MM.1S (cell line): ENCODE measurements around the gene UBQLNL.

Source experiments
- DNase-seq: peaks from one replicate; pipeline ENCODE4 v3.0.0-alpha.2; 2015
- H2AFZ ChIP-seq: fragments of 300-600 bp; sonication (generic); 2 replicates; pipeline ENCODE4 v1.6.0; 2016; ENCODE audit warnings: antibody characterized with exemption, low read length
- H3F3A ChIP-seq: fragments of 300-600 bp; sonication (generic); 2 replicates; pipeline ENCODE4 v1.6.1; 2016; ENCODE audit warnings: mild to moderate bottlenecking, antibody characterized with exemption, low read length, moderate library complexity, mixed read lengths; ENCODE audit not compliant: insufficient read depth
- H3K27ac ChIP-seq: fragments of 300-600 bp; sonication (generic); 2 replicates; pipeline ENCODE4 v1.5.1; 2016; ENCODE audit warnings: mild to moderate bottlenecking, low read length
- H3K27me3 ChIP-seq: fragments of 300-600 bp; sonication (generic); replicated peaks from 2 replicates; pipeline ENCODE4 v1.6.0; 2016; ENCODE audit warnings: low read length; ENCODE audit not compliant: insufficient read depth
- H3K36me3 ChIP-seq: fragments of 300-600 bp; sonication (generic); replicated peaks from 2 replicates; pipeline ENCODE4 v1.6.1; 2016; ENCODE audit warnings: mild to moderate bottlenecking, low read length, mixed read lengths; ENCODE audit not compliant: insufficient read depth
- H3K4me1 ChIP-seq: fragments of 300-600 bp; sonication (generic); 2 replicates; pipeline ENCODE4 v1.6.1; 2016; ENCODE audit warnings: low read length, mixed read lengths
- H3K4me2 ChIP-seq: fragments of 300-600 bp; sonication (generic); 2 replicates; pipeline ENCODE4 v1.6.0; 2016; ENCODE audit warnings: low read depth, low read length
- H3K4me3 ChIP-seq: fragments of 300-600 bp; sonication (generic); 2 replicates; pipeline ENCODE4 v1.5.1; 2016; ENCODE audit warnings: low read length, mixed read lengths
- H3K79me2 ChIP-seq: fragments of 300-600 bp; sonication (generic); 2 replicates; pipeline ENCODE4 v1.6.1; 2016; ENCODE audit warnings: mixed run types, low read length, mixed read lengths
- H3K9ac ChIP-seq: fragments of 300-600 bp; sonication (generic); 2 replicates; pipeline ENCODE4 v1.6.1; 2016; ENCODE audit warnings: low read length, mixed read lengths
- H3K9me2 ChIP-seq: fragments of 300-600 bp; sonication (generic); replicated peaks from 2 replicates; pipeline ENCODE4 v1.6.1; 2016; ENCODE audit warnings: mild to moderate bottlenecking, low read length, mixed read lengths; ENCODE audit not compliant: insufficient read depth
- H3K9me3 ChIP-seq: fragments of 300-600 bp; sonication (generic); replicated peaks from 2 replicates; pipeline ENCODE4 v1.6.1; 2016; ENCODE audit warnings: mild to moderate bottlenecking, low read length, mixed read lengths; ENCODE audit not compliant: insufficient read depth
- H4K20me1 ChIP-seq: fragments of 300-600 bp; sonication (generic); 2 replicates; pipeline ENCODE4 v1.6.1; 2016; ENCODE audit warnings: mild to moderate bottlenecking, low read length, moderate library complexity, mixed read lengths; ENCODE audit not compliant: insufficient read depth
- CTCF ChIP-seq: fragments of 300-600 bp; sonication (generic); IDR thresholded peaks from 2 replicates; pipeline ENCODE4 v1.5.1; 2016; ENCODE audit warnings: antibody characterized with exemption, low read length, mixed read lengths
- EZH2 ChIP-seq: fragments of 300-600 bp; sonication (generic); optimal IDR thresholded peaks from 2 replicates; pipeline ENCODE3; 2017; ENCODE audit warnings: low read depth, mild to moderate bottlenecking, antibody characterized with exemption, low read length, mixed read lengths
- EZH2phosphoT487 ChIP-seq: fragments of 300-600 bp; sonication (generic); IDR thresholded peaks from 2 replicates; pipeline ENCODE4 v1.6.1; 2018; ENCODE audit warnings: antibody characterized with exemption, low read length

The UBQLNL gene

GRCh38 chr11:5522308-5522707 is 5.8 kb upstream of the UBQLNL start:
- no peaks in the 10 kb centered on the region for H3K79me2 ChIP-seq
- H3K27me3 ChIP-seq, result no peaks in the 10 kb centered on the region
- no peak overlapping the region for H3K27ac ChIP-seq
- no peaks in the 10 kb centered on the region for H3K9me2 ChIP-seq
- no peaks in the 10 kb centered on the region for H3K4me1 ChIP-seq
- no peaks in the 10 kb centered on the region for H3F3A ChIP-seq
- no peaks in the 10 kb centered on the region for H3K36me3 ChIP-seq
- no peak overlapping the region for H3K4me3 ChIP-seq
- no peaks in the 10 kb centered on the region for H3K9me3 ChIP-seq
- no peak for TF ChIP-seq EZH2phosphoT487
- no peak for TF ChIP-seq CTCF
- no peak for TF ChIP-seq EZH2
- H3K4me2 ChIP-seq, result no peak overlapping the region
- no peaks in the 10 kb centered on the region for H4K20me1 ChIP-seq
- DNase-seq, result no peak
- no peak overlapping the region for H3K9ac ChIP-seq
- no peak overlapping the region for H2AFZ ChIP-seq

- Histone ChIP-seq H3K9ac (no peak overlapping the region), H3K9me2 (no peaks in the 10 kb centered on the region), H3K4me3 (no peak overlapping the region), H3K9me3 (no peaks in the 10 kb centered on the region), H4K20me1 (no peaks in the 10 kb centered on the region), H3K27me3 (no peaks in the 10 kb centered on the region), H3K4me2 (no peak overlapping the region), H3K79me2 (no peaks in the 10 kb centered on the region), H3F3A (no peaks in the 10 kb centered on the region), H3K27ac (no peak overlapping the region), H3K36me3 (no peaks in the 10 kb centered on the region), H2AFZ (no peak overlapping the region), H3K4me1 (no peaks in the 10 kb centered on the region)
- DNase-seq, result no peak
- TF ChIP-seq EZH2phosphoT487, result no peak
- TF ChIP-seq EZH2, result no peak
- TF ChIP-seq CTCF, result no peak
Measured at GRCh38 chr11:5521540-5521939, 5.0 kb upstream of the UBQLNL start.

- Histone ChIP-seq H3K4me3 (no peak overlapping the region), H4K20me1 (no peaks in the 10 kb centered on the region), H3F3A (no peaks in the 10 kb centered on the region), H3K36me3 (no peaks in the 10 kb centered on the region), H3K27ac (no peak overlapping the region), H3K9me2 (no peaks in the 10 kb centered on the region), H3K4me1 (no peaks in the 10 kb centered on the region), H3K79me2 (no peaks in the 10 kb centered on the region), H3K9me3 (no peaks in the 10 kb centered on the region), H2AFZ (no peak overlapping the region), H3K4me2 (no peak overlapping the region), H3K27me3 (no peaks in the 10 kb centered on the region), H3K9ac (no peak overlapping the region)
- no peak for DNase-seq
- TF ChIP-seq CTCF (no peak), EZH2phosphoT487 (no peak), EZH2 (no peak)
Measured at GRCh38 chr11:5514841-5515240, 1.7 kb downstream of the UBQLNL start.
